Hematopoietic multipotent progenitor cell treated with erythropoietin and hydrocortisone succinate and interleukin-3 and kit ligand, for 15 days (in vitro differentiated cells): ENCODE measurements around the gene ZNF486.
"Not testable (repeated sequence)": the region's sequence is repeated elsewhere in the genome, so short reads cannot be mapped to it uniquely, and the experiment has no call there.

Experiments
- DNase-seq: peaks from one replicate; pipeline ENCODE4 v3.0.0-alpha.2; 2015; ENCODE audit warnings: low spot score

ZNF486 gene

DNA sequence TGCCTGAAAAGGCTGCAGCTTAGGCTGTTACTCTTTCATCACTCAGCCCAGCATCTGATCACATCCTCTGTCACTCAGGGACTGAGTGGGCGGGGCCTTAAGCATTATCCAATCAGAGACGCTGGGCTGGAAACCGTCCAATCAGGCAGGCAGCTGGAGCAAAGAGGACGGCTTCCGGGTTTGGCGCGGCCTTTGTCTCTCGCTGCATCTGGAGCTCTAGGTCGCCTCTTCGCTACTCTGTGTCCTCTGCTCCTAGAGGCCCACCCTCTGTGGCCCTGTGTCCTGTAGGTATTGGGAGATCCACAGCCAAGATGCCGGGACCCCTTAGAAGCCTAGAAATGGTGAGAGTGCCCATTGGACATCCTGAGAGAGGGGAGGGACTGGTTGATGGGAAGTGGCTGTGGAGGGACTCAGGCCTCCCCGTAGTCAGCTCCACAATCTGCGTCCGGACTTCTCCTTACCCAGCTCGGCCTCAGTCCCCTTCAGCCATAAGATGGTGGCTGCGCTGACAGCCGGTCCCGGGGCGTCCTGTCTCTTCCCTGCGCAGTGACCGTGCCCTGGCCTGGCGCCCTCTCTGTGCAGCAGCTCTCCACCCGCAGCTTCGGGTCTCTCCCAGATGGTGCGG lies at the start of gene ZNF486:
Gene ZNF486 (plus strand): TSS at position 195 of the 625 bp plus-strand sequence. CDS start 117 bp downstream, at position 312.
- DNase-seq: no peak

DNA sequence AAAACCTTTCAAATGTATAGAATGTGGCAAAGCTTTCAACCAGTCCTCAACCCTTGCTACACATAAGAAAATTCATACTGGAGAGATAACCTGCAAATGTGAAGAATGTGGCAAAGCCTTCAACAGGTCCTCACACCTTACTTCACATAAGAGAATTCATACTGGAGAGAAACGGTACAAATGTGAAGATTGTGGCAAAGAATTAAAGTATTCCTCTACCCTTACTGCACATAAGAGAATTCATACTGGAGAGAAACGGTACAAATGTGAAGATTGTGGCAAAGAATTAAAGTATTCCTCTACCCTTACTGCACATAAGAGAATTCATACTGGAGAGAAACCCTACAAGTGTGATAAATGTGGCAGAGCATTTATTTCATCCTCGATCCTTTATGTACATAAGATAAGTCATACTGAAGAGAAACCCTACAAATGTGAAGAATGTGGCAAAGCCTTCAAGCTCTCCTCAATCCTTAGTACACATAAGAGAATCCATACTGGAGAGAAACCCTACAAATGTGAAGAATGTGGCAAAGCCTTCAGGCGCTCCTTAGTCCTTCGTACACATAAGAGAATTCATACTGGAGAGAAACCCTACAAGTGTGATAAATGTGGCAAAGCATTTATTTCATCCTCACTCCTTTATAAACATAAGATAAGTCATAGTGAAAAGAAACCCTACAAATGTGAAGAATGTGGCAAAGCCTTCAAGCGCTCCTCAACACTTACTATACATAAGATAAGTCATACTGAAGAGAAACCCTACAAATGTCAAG lies 48.8 kb upstream of the ZNF486 start:
- not testable (repeated sequence) for DNase-seq

DNA sequence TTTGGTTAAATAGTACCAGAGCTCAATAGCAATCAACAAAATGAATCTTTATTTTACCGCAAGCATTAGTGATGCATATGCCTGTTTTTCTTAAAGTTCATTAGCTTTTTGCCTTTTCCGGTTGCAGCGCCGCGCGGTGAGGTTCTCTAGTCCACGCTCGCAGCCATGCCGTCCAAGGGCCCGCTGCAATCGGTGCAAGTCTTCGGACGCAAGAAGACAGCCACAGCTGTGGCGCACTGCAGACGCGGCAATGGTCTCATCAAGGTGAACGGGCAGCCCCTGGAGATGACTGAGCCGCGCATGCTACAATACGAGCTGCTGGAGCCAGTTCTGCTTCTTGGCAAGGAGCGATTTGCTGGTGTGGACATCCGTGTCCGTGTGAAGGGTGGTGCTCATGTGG lies 42.1 kb upstream of the ZNF486 start:
- DNase-seq: no peak

DNA sequence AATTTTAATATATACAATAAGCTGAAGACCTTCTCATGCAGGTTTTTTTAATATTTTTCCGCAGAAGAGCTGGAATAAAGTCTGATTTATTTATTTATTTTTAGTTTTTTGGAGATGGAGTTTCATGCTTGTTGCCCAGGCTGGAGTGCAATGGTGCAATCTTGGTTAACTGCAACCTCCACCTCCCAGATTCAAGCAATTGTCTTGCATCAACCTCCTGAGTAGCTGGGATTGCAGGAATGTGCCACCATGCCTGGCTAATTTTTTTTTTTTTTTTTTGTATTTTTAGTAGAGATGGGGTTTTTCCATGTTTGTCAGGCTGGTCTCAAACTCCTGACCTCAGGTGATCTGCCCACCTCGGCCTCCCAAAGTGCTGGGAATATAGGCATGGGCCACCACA lies 34.1 kb upstream of the ZNF486 start:
- not testable (repeated sequence) for DNase-seq

DNA sequence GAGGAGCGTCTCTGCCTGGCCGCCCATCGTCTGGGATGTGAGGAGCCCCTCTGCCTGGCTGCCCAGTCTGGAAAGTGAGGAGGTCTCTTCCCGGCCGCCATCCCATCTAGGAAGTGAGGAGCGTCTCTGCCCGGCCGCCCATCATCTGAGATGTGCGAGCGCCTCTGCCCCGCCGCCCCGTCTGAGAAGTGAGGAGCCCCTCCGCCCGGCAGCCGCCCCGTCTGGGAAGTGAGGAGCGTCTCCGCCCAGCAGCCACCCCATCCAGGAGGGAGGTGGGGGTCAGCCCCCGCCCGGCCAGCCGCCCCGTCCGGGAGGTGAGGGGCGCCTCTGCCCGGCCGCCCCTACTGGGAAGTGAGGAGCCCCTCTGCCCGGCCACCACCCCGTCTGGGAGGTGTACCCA lies 29.3 kb upstream of the ZNF486 start:
- not testable (repeated sequence) for DNase-seq

DNA sequence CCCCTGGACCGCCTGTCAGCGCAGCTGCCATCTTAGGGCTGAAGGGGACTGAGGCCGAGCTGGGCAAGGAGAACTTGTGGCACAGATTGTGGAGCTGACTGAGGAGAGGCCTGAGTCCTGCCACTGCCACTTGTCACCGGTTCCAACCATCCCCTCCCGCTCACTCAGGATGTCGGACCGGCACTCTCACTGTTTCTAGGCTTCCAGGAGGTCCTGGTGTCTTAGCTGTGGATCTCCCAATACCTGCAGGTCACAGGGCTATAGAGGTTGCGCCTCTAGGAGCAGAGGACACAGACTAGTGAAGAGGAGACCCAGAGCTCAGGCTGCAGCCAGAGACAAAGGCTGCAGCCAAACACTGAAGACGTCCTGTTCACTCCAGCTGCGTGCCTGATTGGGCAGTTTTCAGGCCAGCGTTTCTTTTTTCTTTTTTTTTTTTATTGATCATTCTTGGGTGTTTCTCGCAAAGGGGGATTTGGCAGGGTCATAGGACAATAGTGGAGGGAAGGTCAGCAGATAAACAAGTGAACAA lies 15.3 kb upstream of the ZNF486 start:
- DNase-seq: no peak

DNA sequence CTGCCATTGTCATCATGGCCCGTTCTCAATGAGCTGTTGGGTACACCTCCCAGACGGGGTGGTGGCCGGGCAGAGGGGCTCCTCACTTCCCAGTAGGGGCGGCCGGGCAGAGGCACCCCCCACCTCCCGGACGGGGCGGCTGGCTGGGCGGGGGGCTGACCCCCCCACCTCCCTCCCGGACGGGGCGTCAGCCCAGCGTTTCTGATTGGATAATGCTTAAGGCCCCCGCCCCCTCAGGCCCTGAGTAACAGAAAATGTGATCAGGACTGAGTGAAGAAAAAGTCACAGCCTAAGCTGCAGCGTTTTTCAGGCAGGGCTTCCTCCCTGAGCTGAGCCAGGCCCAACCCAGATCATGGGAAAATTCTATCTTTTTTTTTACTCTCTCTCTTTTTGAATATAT lies 14.5 kb upstream of the ZNF486 start:
- DNase-seq: not testable (repeated sequence)

DNA sequence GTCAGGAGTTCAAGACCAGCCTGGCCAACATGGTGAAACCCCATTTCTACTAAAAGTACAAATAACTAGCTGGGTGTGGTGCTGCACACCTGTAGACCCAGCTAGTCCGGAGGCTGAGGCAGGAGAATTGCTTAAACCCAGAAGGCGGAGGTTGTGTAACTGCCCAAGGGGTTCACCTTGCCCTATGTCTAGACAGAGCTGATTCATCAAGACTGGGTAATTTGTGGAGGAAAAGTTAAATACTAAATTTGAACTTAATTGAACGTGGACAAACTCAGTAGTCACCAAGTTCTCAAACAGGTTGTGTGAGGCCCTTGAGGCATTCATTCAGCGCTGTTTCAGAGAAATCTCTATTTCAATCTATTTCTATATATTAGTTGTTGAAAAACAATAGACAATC lies 13.7 kb upstream of the ZNF486 start:
- DNase-seq: no peak

DNA sequence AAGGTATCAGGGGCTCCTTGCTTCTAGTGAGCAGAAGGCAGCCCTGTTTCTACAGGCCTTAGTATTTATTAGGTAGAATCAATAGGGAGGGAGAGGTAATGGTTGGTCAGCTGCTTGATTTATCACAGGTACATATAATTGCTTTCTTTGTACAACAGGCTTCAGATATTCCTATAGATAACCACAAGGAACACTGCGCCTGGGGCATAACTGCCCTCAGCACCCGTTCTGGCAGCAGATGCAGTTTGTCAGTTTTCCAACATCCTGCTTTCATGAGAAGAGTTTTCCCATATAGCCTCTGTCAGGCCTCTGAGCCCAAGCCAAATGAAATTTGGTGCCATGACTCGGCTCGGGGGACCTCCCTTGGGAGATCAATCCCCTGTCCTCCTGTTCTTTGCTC lies 12.4 kb upstream of the ZNF486 start:
- no peak for DNase-seq

DNA sequence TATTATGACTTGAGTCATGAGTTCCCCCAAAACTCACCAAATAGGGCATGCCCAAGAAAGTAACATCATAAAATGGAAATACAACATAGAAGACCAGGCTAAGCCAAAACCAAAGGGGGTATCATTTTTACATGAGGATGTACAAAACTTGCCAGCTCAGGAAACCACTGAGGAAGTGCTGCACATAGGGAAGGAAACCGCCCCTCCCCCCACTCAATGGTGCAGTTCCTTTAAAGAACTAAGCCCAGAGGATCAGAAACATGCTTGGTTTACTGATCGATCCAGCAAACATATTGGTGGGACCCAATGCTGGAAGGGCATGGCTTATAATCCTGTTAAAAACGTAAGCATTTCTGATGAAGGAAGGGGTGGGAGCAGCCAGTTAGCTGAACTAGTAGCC lies 4.2 kb upstream of the ZNF486 start:
- DNase-seq: no peak

DNA sequence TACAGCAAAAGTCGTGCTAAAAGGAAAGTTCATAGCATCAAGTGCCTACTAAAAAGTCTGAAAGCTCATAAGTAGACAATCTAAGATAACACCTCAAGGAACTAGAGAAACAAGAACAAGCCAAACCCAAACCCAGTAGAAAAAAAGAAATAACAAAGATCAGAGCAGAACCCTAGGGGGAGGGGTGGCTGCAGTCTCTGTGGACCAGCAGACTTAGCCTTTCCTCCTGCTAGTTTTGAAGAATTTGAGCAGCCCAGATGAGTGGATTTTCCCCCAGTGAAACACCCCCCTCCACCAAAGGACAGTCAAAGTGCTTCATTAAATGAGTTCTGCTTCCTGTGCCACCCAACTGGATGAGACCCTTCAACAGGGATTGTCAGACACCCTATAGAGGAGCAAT lies 2.6 kb upstream of the ZNF486 start:
- DNase-seq: no peak

DNA sequence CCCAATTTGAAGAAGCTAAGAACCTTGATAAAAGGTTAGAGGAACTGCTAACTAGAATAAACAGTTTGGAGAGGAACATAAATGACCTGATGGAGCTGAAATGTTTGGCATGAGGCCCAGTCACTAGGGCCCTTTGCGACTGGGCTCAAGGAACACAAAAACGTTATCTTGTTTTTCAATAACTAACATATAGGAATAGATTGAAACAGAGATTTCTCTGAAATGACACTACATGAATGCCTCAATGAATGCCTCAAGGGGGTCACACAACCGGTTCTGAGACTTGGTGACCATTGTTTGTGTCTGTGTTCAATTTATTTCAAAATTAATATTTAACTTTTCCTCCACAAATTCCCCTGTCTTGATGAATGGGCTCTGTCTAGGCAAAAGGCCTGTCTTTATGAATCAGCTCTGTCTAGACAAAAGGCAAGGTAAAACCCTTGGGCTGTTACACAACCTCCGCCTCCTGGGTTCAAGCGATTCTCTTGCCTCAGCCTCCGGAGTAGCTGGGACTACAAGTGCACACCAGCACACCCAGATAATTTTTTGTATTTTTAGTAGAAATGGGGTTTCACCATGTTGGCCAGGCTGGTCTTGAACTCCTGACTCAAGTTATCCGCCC lies 932 bp upstream of the ZNF486 start:
- no peak for DNase-seq

DNA sequence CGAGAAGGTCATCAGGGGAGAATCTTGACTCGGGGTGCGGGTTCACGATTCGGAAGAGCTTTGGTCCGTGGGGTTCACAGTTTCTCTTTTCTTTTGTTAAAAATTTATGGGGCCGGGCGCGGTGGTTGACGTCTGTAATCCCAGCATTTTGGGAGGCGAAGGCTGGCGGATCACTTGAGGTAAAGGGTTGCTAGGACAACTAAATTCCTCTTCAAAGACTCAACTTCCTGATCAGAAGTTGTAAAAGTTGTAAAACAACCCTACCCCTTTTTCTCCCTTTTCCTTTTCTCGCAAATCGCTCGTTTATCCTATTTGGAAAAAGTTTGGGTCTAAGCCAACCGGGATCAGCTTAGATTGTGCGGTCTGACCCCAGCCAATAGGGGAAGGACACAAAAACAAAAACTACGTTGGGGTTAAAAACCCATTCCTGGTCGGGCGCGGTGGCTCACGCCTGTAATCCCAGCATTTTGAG lies 673 bp downstream of the ZNF486 start:
- DNase-seq: no peak

DNA sequence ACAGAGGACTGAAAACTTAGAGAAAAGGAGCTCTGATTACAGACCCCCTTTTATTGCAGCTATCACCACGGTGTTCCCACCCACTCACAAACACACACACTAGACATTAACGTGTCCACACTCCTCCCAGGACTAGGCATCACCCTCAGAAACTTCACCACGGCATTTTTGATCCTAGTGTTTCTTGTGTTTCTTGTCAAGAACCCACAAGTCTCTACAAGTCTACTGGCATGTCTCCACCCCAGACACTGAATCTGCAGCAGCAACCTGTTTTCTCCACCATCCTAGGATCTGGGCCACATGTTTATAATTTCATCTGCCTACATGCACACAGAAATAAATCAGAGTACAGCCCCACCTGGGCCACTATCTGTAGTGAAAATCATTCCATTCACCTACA lies 4.3 kb downstream of the ZNF486 start:
- DNase-seq: no peak

DNA sequence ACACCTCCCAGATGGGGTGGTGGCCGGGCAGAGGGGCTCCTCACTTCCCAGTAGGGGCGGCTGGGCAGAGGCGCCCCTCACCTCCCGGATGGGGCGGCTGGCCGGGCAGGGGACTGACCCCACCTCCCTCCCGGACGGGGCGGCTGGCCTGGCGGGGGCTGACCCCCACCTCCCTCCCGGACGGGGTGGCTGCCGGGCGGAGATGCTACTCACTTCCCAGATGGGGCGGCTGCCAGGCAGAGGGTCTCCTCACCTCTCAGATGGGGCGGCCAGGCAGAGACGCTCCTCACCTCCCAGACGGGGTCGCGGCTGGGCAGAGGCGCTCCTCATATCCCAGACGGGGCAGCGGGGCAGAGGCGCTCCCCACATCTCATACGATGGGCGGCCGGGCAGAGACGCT lies 8.8 kb downstream of the ZNF486 start:
- not testable (repeated sequence) for DNase-seq

DNA sequence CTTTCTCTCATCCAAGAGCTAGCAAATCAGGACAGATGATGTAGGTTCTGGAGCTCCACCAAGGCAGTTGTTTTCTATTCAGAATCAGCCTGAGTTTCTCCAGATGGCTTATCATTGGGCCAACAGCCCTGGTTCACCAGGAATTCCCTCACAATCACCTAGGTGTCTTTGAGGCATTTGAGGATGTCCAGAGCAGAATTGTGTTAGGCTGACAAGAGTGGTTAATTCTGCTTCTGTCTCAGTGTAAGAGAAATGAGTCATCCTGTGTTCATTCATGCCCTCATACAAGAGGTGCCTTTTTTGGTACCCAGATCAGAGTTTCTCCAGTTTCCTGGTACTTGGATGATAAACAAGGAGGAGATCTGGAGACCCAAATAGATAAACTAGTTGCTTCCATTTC lies 12.9 kb downstream of the ZNF486 start:
- DNase-seq: not testable (repeated sequence)

DNA sequence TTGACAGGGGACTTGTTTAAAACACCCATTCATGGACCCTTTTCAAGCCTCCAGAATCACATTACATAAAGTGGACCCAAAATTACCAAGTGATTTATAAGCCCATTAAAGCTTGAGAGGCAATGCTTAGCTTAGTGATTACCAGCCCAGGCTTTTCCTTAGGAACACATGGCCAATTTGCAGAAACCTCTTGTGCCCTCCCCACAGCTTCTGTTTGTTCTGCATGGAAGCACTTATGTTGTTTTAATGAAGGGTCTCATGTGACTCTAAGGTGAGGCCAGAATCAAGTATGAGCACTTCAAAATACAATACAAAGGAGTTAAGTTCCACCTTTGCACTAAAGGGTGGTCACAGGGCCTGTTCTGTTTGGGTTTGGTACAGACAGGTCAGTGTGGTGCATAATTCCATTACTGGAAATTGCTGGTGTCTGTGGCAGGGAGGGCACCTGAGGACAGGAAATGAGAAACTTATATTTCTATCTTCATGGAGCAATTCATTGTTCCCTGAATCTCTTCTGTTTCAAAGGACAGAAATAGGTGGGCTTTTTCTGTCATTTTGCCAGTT lies 15.3 kb downstream of the ZNF486 start:
- no peak for DNase-seq

DNA sequence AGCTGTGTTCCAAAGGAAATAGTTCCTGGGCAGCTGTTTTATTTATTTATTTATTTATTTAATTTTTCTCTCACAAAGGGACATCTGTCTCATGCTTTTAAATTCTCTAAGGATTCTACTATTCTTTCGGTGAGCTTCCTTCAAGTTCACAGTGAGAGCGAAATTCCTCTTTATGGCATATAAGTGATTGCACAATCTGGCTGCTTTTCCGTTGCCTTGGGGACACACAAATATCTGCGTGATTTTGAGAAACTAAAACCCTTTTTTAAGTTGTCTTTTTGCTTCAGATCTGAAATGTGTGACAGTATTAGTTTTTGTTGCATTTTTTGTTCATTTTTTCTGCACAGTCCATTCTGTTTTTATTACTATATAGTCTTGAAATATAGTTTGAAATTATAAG lies 19.2 kb downstream of the ZNF486 start:
- no peak for DNase-seq

DNA sequence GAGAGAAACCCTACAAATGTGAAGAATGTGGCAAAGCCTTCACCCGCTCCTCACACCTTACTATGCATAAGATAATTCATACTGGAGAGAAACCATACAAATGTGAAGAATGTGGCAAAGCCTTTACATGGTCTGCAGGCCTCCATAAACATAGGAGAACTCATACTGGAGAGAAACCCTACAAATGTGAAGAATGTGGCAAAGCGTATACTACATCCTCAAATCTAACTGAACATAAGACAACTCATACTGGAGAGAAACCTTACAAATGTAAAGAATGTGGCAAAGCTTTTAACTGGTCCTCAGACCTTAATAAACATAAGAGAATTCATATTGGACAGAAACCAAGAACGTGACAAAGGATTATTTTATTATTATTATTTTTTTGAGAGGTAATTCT lies 30.7 kb downstream of the ZNF486 start:
- DNase-seq: no peak

DNA sequence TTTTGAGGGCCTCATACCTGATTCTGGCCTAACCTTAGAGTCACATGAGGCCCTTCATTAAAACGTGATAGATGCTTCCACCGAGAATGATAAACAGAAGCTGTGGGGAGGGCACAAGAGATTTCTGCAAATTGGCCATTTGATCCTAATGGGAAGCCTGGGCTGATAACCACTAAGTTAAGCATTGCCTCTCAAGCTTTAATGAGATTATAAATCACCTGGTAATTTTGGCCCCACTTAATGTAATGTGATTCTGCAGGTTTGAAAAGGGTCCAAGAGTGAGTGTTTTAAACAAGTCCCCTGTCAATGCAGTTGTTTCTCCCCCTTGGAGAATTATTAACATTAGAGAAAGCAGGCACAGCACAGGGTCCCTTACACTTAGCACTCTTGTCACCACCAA lies 42.0 kb downstream of the ZNF486 start:
- DNase-seq: no peak

DNA sequence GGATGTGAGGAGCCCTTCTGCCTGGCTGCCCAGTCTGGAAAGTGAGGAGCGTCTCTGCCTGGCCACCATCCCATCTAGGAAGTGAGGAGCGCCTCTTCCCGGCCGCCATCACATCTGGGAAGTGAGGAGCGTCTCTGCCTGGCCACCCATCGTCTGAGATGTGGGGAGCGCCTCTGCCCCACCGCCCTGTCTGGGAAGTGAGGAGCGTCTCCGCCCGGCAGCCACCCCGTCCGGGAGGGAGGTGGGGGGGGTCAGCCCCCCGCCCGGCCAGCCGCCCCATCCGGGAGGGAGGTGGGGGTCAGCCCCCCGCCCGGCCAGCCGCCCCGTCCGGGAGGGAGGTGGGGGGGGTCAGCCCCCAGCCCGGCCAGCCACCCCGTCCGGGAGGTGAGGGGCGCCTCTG lies 47.4 kb downstream of the ZNF486 start:
- not testable (repeated sequence) for DNase-seq

DNA sequence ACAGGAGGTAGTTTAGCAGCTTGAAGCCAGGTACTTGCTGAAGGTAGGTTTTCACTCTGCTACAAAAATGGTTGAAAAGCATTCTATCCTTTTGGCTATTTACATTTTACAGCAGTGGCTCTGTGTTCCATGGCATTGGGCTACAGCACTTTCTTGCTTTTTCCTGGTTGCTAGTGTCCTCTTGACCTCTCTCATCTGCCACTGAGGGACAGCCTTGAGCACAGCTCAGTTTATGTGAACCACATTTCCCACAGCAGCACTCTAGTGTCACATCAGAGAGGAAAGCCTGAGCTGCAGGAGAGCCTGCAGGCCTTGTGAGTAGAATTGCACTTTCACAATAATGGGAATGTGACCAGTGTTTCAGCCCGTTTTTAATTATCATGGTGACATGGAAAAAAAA lies 54.6 kb downstream of the ZNF486 start:
- not testable (repeated sequence) for DNase-seq

DNA sequence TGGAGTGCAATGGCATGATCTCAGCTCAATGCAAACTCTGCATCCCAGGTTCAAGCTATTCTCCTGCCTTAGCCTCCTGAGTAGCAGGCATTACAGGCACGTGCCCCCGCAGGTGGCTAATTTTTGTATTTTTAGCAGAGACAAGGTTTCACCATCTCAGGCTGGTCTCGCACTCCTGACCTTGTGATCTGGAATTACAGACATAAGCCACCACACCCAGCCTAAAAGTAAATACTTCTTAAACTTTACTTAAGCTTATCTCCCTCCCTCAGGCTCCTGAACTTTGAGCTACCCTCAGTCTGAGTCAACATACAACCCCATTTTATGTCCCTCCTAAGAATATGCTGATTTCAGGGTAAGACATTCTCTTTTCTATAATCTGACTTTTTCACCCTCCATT lies 66.1 kb downstream of the ZNF486 start:
- no peak for DNase-seq
